Naive thymus-derived CD4-positive, alpha-beta T cell (primary cell): ENCODE data around the gene PLCD3. TPM values are rescaled to one million over a fixed set of nuclear protein-coding genes. Genes with fewer than 3 reads are reported as not detected.

Experiments used
- ATAC-seq: fragments of 150-1000 bp; cut with Tn5 transposase; 2 replicates; pipeline ENCODE4 v1.10.0; 2021; ENCODE audit warnings: mild to moderate bottlenecking, moderate library complexity
- CTCF ChIA-PET: fragments of 350-600 bp; sonication (Branson Sonifier 250); formaldehyde crosslinking; loops from one replicate; lab custom pipeline; 2021; ENCODE audit warnings: antibody characterized with exemption; lab: Charles Lee
- POLR2A ChIA-PET: fragments of 350-600 bp; sonication (Branson Sonifier 250); formaldehyde crosslinking; loops from one replicate; lab custom pipeline; 2021; ENCODE audit warnings: antibody characterized with exemption, inconsistent platforms; lab: Charles Lee
- DNase-seq, 9 donors: peaks; one replicate each; pipeline versions ENCODE4 v3.0.0 to v3.0.0-alpha.2; 2020 to 2022; ENCODE audit warnings: mixed read lengths in 1 of 9
- H3K27ac ChIP-seq: one replicate; pipeline ENCODE4 v1.7.0; 2013; ENCODE audit warnings: mild to moderate bottlenecking, low read depth, low read length, moderate library complexity
- H3K27me3 ChIP-seq, 2 donors: one replicate each; pipeline ENCODE4 v1.7.0; 2013; ENCODE audit warnings: low read length in 2 of 2, mild to moderate bottlenecking in 2 of 2, moderate library complexity in 2 of 2; ENCODE audit not compliant: control insufficient read depth in 2 of 2, insufficient read depth in 2 of 2
- H3K36me3 ChIP-seq, 3 experiments: 1 replicate in 2 of 3; 2 replicates in 1 of 3; pipeline ENCODE4 v1.7.0; 2013; ENCODE audit warnings: low read length in 3 of 3, mild to moderate bottlenecking in 3 of 3, moderate library complexity in 1 of 3; ENCODE audit not compliant: insufficient read depth in 3 of 3, control insufficient read depth in 2 of 3
- H3K4me1 ChIP-seq, 2 donors: one replicate each; pipeline ENCODE4 v1.7.0; 2013; ENCODE audit warnings: low read length in 2 of 2, mild to moderate bottlenecking in 2 of 2, moderate library complexity in 1 of 2; ENCODE audit not compliant: control insufficient read depth in 2 of 2, insufficient read depth in 2 of 2
- H3K4me3 ChIP-seq: 2 replicates; pipeline ENCODE4 v1.7.0; 2013; ENCODE audit warnings: mild to moderate bottlenecking, low read length
- H3K9me3 ChIP-seq, 3 experiments: 1 replicate in 2 of 3; 2 replicates in 1 of 3; pipeline ENCODE4 v1.7.0; 2013; ENCODE audit warnings: low read length in 3 of 3; ENCODE audit not compliant: control insufficient read depth in 2 of 3
- H3K27ac Mint-ChIP-seq, 9 donors: one replicate each; pipeline ENCODE4 v1.8.0; 2020 to 2022; ENCODE audit warnings: mixed read lengths in 9 of 9, mild to moderate bottlenecking in 8 of 9, moderate library complexity in 5 of 9, inconsistent platforms in 2 of 9
- H3K27me3 Mint-ChIP-seq, 5 donors: one replicate each; pipeline ENCODE4 v1.8.0; 2021 to 2022; ENCODE audit warnings: mixed read lengths in 5 of 5, mild to moderate bottlenecking in 1 of 5
- H3K36me3 Mint-ChIP-seq, 5 donors: one replicate each; pipeline ENCODE4 v1.8.0; 2020 to 2022; ENCODE audit warnings: mixed read lengths in 5 of 5, mild to moderate bottlenecking in 3 of 5, inconsistent platforms in 1 of 5
- H3K4me1 Mint-ChIP-seq, 7 donors: one replicate each; pipeline ENCODE4 v1.8.0; 2020 to 2022; ENCODE audit warnings: mixed read lengths in 7 of 7, mild to moderate bottlenecking in 3 of 7, inconsistent platforms in 1 of 7
- H3K4me3 Mint-ChIP-seq, 10 donors: one replicate each; pipeline ENCODE4 v1.8.0; 2020 to 2022; ENCODE audit warnings: mild to moderate bottlenecking in 10 of 10, mixed read lengths in 10 of 10, moderate library complexity in 6 of 10, inconsistent platforms in 2 of 10
- H3K9me3 Mint-ChIP-seq, 11 donors: one replicate each; pipeline ENCODE4 v1.8.0; 2020 to 2022; ENCODE audit warnings: mixed read lengths in 11 of 11, mild to moderate bottlenecking in 4 of 11, inconsistent platforms in 1 of 11, moderate library complexity in 1 of 11
- intact Hi-C, 2 donors: fragments of 100-400 bp; cut with micrococcal nuclease; formaldehyde crosslinking; loops; one replicate each; pipeline ENCODE4 v1.15.1; 2023
- polyA plus RNA-seq, 2 donors: library from polyadenylated mRNA; unstranded; fragments of 300-500 nt; fragmentation: Illumina TruSeq; gene quantifications; one replicate each; pipeline ENCODE4 v1.2.3, GENCODE V29; 2021
- total RNA-seq, 6 experiments: library from RNA in 5 of 6; stranded (reverse) in 5 of 6; gene quantifications; 1 replicate in 5 of 6; 2 replicates in 1 of 6; pipeline ENCODE4 v1.2.3 and lab custom pipeline; 2021 to 2026

Gene PLCD3
- total and polyA plus RNA-seq, 7 experiments from 2014 or later, result 0.21 to 5.1 (median 2.7) TPM; not detected in 1

GRCh38 chr17:45063198-45063597 is 69.1 kb downstream of the PLCD3 start:
- no peaks in the 10 kb centered on the region for H3K27me3 Mint-ChIP-seq
- peak overlapping the region in 5 of 10 donors; percentile 19 to 90 (median 58) for H3K4me3 Mint-ChIP-seq
- POLR2A ChIA-PET, result interaction anchor here (1.2 to 5.0 kb wide), 2 partner anchors 9 to 13 kb away, joined by 3 to 95 read pairs; partner anchors contain the start of gene DCAKD

GRCh38 chr17:45061606-45062205 is 70.6 kb downstream of the PLCD3 start:
- Mint-ChIP-seq H3K36me3 (peaks cover 0 to 13% (median 0%) of the 10 kb centered on the region in 5 donors), H3K27ac (peak overlapping the region; percentile 88 to 99 (median 97)), H3K4me1 (peaks cover 26 to 71% (median 53%) of the 10 kb centered on the region in 7 donors), H3K27me3 (no peaks in the 10 kb centered on the region), H3K4me3 (peak overlapping the region; percentile 80 to 100 (median 98)), H3K9me3 (no peaks in the 10 kb centered on the region)
- Histone ChIP-seq H3K9me3 (no peaks in the 10 kb centered on the region), H3K4me1 (peaks cover 18 to 20% of the 10 kb centered on the region in 2 donors), H3K4me3 (peak overlapping the region; percentile 97), H3K36me3 (peaks cover 0 to 7% (median 0%) of the 10 kb centered on the region in 3 experiments), H3K27ac (peak overlapping the region; percentile 87), H3K27me3 (no peaks in the 10 kb centered on the region)
- intact Hi-C loops, result loop anchor here (1.0 to 5.0 kb wide), 14 partner anchors 10 to 939 kb away; partner anchors contain the start of genes DCAKD (in 2 of the 2), HEXIM1 (in 2 of the 2), HEXIM2 (in 2 of the 2) and ACBD4 (in 1 of the 2)
- ATAC-seq, result no peak
- ChIA-PET CTCF (interaction anchor here (1.0 to 1.8 kb wide), 3 partner anchors 27 to 278 kb away, joined by 3 to 7 read pairs (median 6); partner anchors contain the start of gene ACBD4), POLR2A (interaction anchor here (0.6 to 5.0 kb wide), 12 partner anchors 11 to 255 kb away, joined by 3 to 95 read pairs (median 4); partner anchors contain the start of genes ACBD4, DCAKD, EFTUD2 and HEXIM2)
- no peak for DNase-seq

More at GRCh38 chr17:45063198-45063597, 69.1 kb downstream of the PLCD3 start:
- ATAC-seq (no peak), DNase-seq (no peak)
- H3K4me1 Mint-ChIP-seq, result peaks cover 34 to 84% (median 68%) of the 10 kb centered on the region in 7 donors
- H3K9me3 ChIP-seq, result no peaks in the 10 kb centered on the region
- peaks cover 18 to 20% of the 10 kb centered on the region in 2 donors for H3K4me1 ChIP-seq
- no peak overlapping the region for H3K27ac ChIP-seq
- peaks cover 0 to 21% (median 5%) of the 10 kb centered on the region in 5 donors for H3K36me3 Mint-ChIP-seq
- CTCF ChIA-PET, result no interaction called here
- H3K4me3 ChIP-seq, result no peak overlapping the region
- H3K27me3 ChIP-seq, result no peaks in the 10 kb centered on the region
- H3K36me3 ChIP-seq, result peaks cover 0 to 7% (median 0%) of the 10 kb centered on the region in 3 experiments
- H3K9me3 Mint-ChIP-seq, result peaks cover 0 to 2% (median 0%) of the 10 kb centered on the region in 11 donors
- peak overlapping the region in 3 of 9 donors; percentile 26 to 65 (median 56) for H3K27ac Mint-ChIP-seq
- intact Hi-C loops, result loop anchor here in 1 of 2 donors (5.0 kb wide), 3 partner anchors 34 to 941 kb away; partner anchors contain the start of gene HDAC5

- ATAC-seq, result peak; percentile 95
- POLR2A ChIA-PET, result interaction anchor here (0.6 to 5.0 kb wide), 10 partner anchors 11 to 256 kb away, joined by 3 to 95 read pairs (median 4); partner anchors contain the start of genes ACBD4, DCAKD, EFTUD2 and HEXIM2
- H3K4me1 Mint-ChIP-seq, result peaks cover 26 to 66% (median 53%) of the 10 kb centered on the region in 7 donors
Observed at GRCh38 chr17:45060797-45061605, 71.3 kb downstream of the PLCD3 start, which contains the start of gene NMT1. NMT1 (plus strand) TSS chr17:45061317; CDS start chr17:45061330, 13 bp downstream.

GRCh38 chr17:45060382-45060796 is 71.9 kb downstream of the PLCD3 start:
- no peaks in the 10 kb centered on the region for H3K9me3 ChIP-seq
- no peaks in the 10 kb centered on the region for H3K27me3 ChIP-seq
- Mint-ChIP-seq H3K36me3 (peaks cover 0 to 14% (median 0%) of the 10 kb centered on the region in 5 donors), H3K4me1 (peaks cover 28 to 64% (median 57%) of the 10 kb centered on the region in 7 donors), H3K9me3 (no peaks in the 10 kb centered on the region), H3K4me3 (peak overlapping the region; percentile 80 to 100 (median 98)), H3K27me3 (no peaks in the 10 kb centered on the region), H3K27ac (peak overlapping the region; percentile 88 to 99 (median 97))
- H3K4me3 ChIP-seq, result peak overlapping the region; percentile 97
- H3K4me1 ChIP-seq, result peaks cover 18 to 20% of the 10 kb centered on the region in 2 donors
- peak overlapping the region; percentile 87 for H3K27ac ChIP-seq
- DNase-seq (no peak), ATAC-seq (no peak)
- ChIA-PET POLR2A (interaction anchor here (0.7 to 5.0 kb wide), 6 partner anchors 10 to 161 kb away, joined by 3 to 95 read pairs (median 8); partner anchors contain the start of genes ACBD4, DCAKD, EFTUD2 and HEXIM2), CTCF (interaction anchor here (1.8 kb wide), 1 partner anchor 75 kb away, joined by 7 read pairs; the partner anchor contains the start of gene ACBD4)
- intact Hi-C loops, result loop anchor here in 1 of 2 donors (5.0 kb wide), 3 partner anchors 37 to 938 kb away; partner anchors contain the start of gene HDAC5
- peaks cover 0 to 7% (median 0%) of the 10 kb centered on the region in 3 experiments for H3K36me3 ChIP-seq

More at GRCh38 chr17:45060797-45061605, 71.3 kb downstream of the PLCD3 start, which contains the start of gene NMT1:
- peak within 1 kb of the TSS; percentile 88 to 99 (median 97) for H3K27ac Mint-ChIP-seq
- H3K4me3 Mint-ChIP-seq, result peak within 1 kb of the TSS; percentile 80 to 100 (median 98)
- peaks cover 0 to 13% (median 0%) of the 10 kb centered on the region in 5 donors for H3K36me3 Mint-ChIP-seq
- Histone ChIP-seq H3K36me3 (peaks cover 0 to 7% (median 0%) of the 10 kb centered on the region in 3 experiments), H3K27ac (peak within 1 kb of the TSS; percentile 87), H3K9me3 (no peaks in the 10 kb centered on the region), H3K4me3 (peak within 1 kb of the TSS; percentile 97), H3K27me3 (no peaks in the 10 kb centered on the region), H3K4me1 (peaks cover 18 to 20% of the 10 kb centered on the region in 2 donors)
- H3K27me3 Mint-ChIP-seq, result no peaks in the 10 kb centered on the region
- intact Hi-C loops, result loop anchor here (1.0 to 5.0 kb wide), 14 partner anchors 10 to 939 kb away; partner anchors contain the start of genes DCAKD (in 2 of the 2), HEXIM1 (in 2 of the 2), HEXIM2 (in 2 of the 2) and ACBD4 (in 1 of the 2)
- CTCF ChIA-PET, result interaction anchor here (1.0 to 1.8 kb wide), 2 partner anchors 28 to 75 kb away, joined by 3 to 7 read pairs; partner anchors contain the start of gene ACBD4
- peak; percentile 81 to 98 (median 98) for DNase-seq
- H3K9me3 Mint-ChIP-seq, result no peaks in the 10 kb centered on the region
